ENCODE results near the gene ST3GAL6.

Gene ST3GAL6

GRCh38 chr3:98778383-98778782 lies 15.2 kb downstream of the ST3GAL6 start:
- DNase-seq, result no peak

- no peak for DNase-seq
Observed at GRCh38 chr3:98778852-98779413, 15.8 kb downstream of the ST3GAL6 start.

GRCh38 chr3:98779541-98780335 lies 16.6 kb downstream of the ST3GAL6 start:
- no peak for DNase-seq

GRCh38 chr3:98780343-98780742 lies 17.2 kb downstream of the ST3GAL6 start:
- no peak for DNase-seq

GRCh38 chr3:98782824-98783500 lies 19.8 kb downstream of the ST3GAL6 start:
- DNase-seq, result no peak

- no peak for DNase-seq
Observed at GRCh38 chr3:98784042-98784441, 20.9 kb downstream of the ST3GAL6 start.

- DNase-seq, result no peak
Observed at GRCh38 chr3:98784666-98785600, 21.8 kb downstream of the ST3GAL6 start.

GRCh38 chr3:98786364-98787006 lies 23.3 kb downstream of the ST3GAL6 start:
- DNase-seq, result no peak

- no peak for DNase-seq
Observed at GRCh38 chr3:98787181-98787580, 24.0 kb downstream of the ST3GAL6 start.

GRCh38 chr3:98788651-98789050 lies 25.5 kb downstream of the ST3GAL6 start:
- no peak for DNase-seq

- DNase-seq, result no peak
Observed at GRCh38 chr3:98791341-98792325, 28.5 kb downstream of the ST3GAL6 start.

- no peak for DNase-seq
Observed at GRCh38 chr3:98793971-98794370, 30.8 kb downstream of the ST3GAL6 start.

GRCh38 chr3:98796334-98796733 lies 33.2 kb downstream of the ST3GAL6 start:
- no peak for DNase-seq

- DNase-seq, result no peak
Observed at GRCh38 chr3:98797905-98798304, 34.8 kb downstream of the ST3GAL6 start.

- no peak for DNase-seq
Observed at GRCh38 chr3:98798820-98799219, 35.7 kb downstream of the ST3GAL6 start.

GRCh38 chr3:98799479-98799878 lies 36.3 kb downstream of the ST3GAL6 start:
- no peak for DNase-seq

- no peak for DNase-seq
Observed at GRCh38 chr3:98800401-98800800, 37.3 kb downstream of the ST3GAL6 start.

GRCh38 chr3:98801043-98801747 lies 38.1 kb downstream of the ST3GAL6 start:
- DNase-seq, result no peak

GRCh38 chr3:98805571-98805970 lies 42.4 kb downstream of the ST3GAL6 start:
- no peak for DNase-seq

- DNase-seq, result no peak
Observed at GRCh38 chr3:98806521-98806920, 43.4 kb downstream of the ST3GAL6 start.

- no peak for DNase-seq
Observed at GRCh38 chr3:98807011-98807410, 43.9 kb downstream of the ST3GAL6 start.
